Measurements from ENCODE around the gene SNORC. TPM values are rescaled to one million over a fixed set of nuclear protein-coding genes. Genes with fewer than 3 reads are reported as not detected.

SNORC gene
- polyA plus RNA-seq, 1 donor (not counting 4 experiments of a cell fraction or from before 2014, with no cell fraction given): 0.66 TPM

DNA sequence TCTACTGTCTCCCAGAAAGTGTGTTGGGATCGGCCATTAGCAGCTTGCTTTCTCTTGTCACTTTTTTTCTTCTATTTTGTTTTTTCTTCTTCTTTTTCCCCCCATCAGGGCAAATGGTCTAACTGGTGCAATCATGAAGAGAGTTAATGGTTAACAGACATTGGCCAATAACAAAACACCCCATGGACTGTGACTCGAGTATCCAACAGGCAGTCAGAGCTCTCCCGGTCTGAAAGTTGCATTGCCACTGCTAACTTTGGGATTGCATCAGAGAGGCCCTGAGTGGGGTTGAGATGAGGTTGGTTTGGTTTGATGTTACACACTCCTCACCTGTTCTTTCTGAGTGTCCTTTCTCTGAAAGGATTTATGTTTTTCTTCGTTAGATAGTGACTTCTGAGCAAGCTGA is 12.9 kb upstream of the SNORC start:
- Histone ChIP-seq H4K20me1 (ENCODE audit: control insufficient read depth, extremely low read depth, insufficient read depth, low read length) (no peaks in the 10 kb centered on the region), H3K27me3 (ENCODE audit: control insufficient read depth, extremely low read depth, insufficient read depth, low read length) (no peaks in the 10 kb centered on the region), H3K9me3 (ENCODE audit: control insufficient read depth, low read depth, low read length) (no peaks in the 10 kb centered on the region), H3K79me2 (ENCODE audit: control insufficient read depth, insufficient read depth, low read length) (no peaks in the 10 kb centered on the region), H3K27ac (ENCODE audit: control insufficient read depth, insufficient read depth, low read length) (peak overlapping the region; percentile 55), H3K4me3 (ENCODE audit: control insufficient read depth in 2 of 3, extremely low read depth in 1 of 3, insufficient read depth in 2 of 3, low read depth in 1 of 3, low read length in 3 of 3) (no peak overlapping the region), H3K9me1 (ENCODE audit: control insufficient read depth, extremely low read depth, insufficient read depth, low read length) (no peaks in the 10 kb centered on the region), H3K9ac (ENCODE audit: control insufficient read depth, extremely low read depth, insufficient read depth, low read length) (no peak overlapping the region), H3K36me3 (ENCODE audit: control insufficient read depth in 2 of 2, extremely low read depth in 1 of 2, insufficient read depth in 2 of 2, low read length in 2 of 2) (peaks cover 13 to 28% of the 10 kb centered on the region in 2 experiments), H2AFZ (ENCODE audit: control insufficient read depth, low read length) (no peak overlapping the region), H3K4me2 (ENCODE audit: control insufficient read depth, extremely low read depth, insufficient read depth, low read depth, low read length) (no peak overlapping the region), H3K4me1 (ENCODE audit: control insufficient read depth, extremely low read depth, insufficient read depth, low read length) (peaks cover 17% of the 10 kb centered on the region)
- dilution Hi-C loops (cut with MboI; ENCODE audit: extremely low pct_ligation_motif_present, low sequenced_read_pairs): loop anchor here (25.0 kb wide), 1 partner anchor 380 kb away; no protein-coding TSS in a partner anchor
- no peak for FAIRE-seq
- no peak for DNase-seq (ENCODE audit: low read depth, low spot score)
- TF ChIP-seq, protein P1, sequence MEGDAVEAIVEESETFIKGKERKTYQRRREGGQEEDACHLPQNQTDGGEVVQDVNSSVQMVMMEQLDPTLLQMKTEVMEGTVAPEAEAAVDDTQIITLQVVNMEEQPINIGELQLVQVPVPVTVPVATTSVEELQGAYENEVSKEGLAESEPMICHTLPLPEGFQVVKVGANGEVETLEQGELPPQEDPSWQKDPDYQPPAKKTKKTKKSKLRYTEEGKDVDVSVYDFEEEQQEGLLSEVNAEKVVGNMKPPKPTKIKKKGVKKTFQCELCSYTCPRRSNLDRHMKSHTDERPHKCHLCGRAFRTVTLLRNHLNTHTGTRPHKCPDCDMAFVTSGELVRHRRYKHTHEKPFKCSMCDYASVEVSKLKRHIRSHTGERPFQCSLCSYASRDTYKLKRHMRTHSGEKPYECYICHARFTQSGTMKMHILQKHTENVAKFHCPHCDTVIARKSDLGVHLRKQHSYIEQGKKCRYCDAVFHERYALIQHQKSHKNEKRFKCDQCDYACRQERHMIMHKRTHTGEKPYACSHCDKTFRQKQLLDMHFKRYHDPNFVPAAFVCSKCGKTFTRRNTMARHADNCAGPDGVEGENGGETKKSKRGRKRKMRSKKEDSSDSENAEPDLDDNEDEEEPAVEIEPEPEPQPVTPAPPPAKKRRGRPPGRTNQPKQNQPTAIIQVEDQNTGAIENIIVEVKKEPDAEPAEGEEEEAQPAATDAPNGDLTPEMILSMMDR (optimal IDR thresholded peaks at IDR 0.05 in 1 of 3, IDR thresholded peaks at IDR 0.05 in 1 of 3, conservative IDR thresholded peaks at IDR 0.05 in 1 of 3; ENCODE audit: extremely low read depth in 1 of 3, insufficient read depth in 2 of 3, low read length in 3 of 3): no peak
- no peak for TF ChIP-seq EZH2 (IDR thresholded peaks at IDR 0.05; ENCODE audit: low read length)

DNA sequence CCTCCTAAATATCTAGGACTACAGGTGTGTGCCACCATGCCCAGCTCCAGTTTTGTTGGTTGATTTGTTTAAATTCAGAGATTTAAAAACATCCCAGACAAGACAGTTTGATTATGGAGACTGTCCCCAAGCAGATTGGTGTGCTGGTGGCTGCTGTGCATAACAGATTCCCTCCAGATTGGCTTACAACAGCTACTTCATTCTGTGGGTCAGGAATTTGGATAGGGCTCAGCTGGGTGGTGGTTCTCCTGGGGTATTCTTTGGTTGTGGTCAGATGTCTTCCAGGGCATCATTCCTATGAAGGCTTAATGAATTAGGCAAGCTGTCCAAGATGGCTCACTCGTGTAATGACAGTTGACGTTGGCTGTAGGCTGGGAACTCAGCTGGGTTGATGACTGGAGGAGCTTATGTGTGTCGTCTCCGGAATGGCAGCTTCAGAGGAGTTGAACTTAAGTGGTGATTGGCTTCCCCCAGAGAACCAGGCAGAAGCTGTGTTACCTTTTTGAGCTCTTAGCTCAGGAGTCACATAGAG is 10.6 kb upstream of the SNORC start:
- Histone ChIP-seq H3K9me1 (ENCODE audit: control insufficient read depth, extremely low read depth, insufficient read depth, low read length) (no peaks in the 10 kb centered on the region), H3K79me2 (ENCODE audit: control insufficient read depth, insufficient read depth, low read length) (no peaks in the 10 kb centered on the region), H2AFZ (ENCODE audit: control insufficient read depth, low read length) (no peak overlapping the region), H3K9me3 (ENCODE audit: control insufficient read depth, low read depth, low read length) (no peaks in the 10 kb centered on the region), H3K27ac (ENCODE audit: control insufficient read depth, insufficient read depth, low read length) (no peak overlapping the region), H3K36me3 (ENCODE audit: control insufficient read depth in 2 of 2, extremely low read depth in 1 of 2, insufficient read depth in 2 of 2, low read length in 2 of 2) (peaks cover 13 to 28% of the 10 kb centered on the region in 2 experiments), H4K20me1 (ENCODE audit: control insufficient read depth, extremely low read depth, insufficient read depth, low read length) (no peaks in the 10 kb centered on the region), H3K9ac (ENCODE audit: control insufficient read depth, extremely low read depth, insufficient read depth, low read length) (no peak overlapping the region), H3K4me3 (ENCODE audit: control insufficient read depth in 2 of 3, extremely low read depth in 1 of 3, insufficient read depth in 2 of 3, low read depth in 1 of 3, low read length in 3 of 3) (no peak overlapping the region), H3K4me1 (ENCODE audit: control insufficient read depth, extremely low read depth, insufficient read depth, low read length) (peaks cover 8% of the 10 kb centered on the region), H3K27me3 (ENCODE audit: control insufficient read depth, extremely low read depth, insufficient read depth, low read length) (no peaks in the 10 kb centered on the region), H3K4me2 (ENCODE audit: control insufficient read depth, extremely low read depth, insufficient read depth, low read depth, low read length) (no peak overlapping the region)
- dilution Hi-C loops (cut with MboI; ENCODE audit: extremely low pct_ligation_motif_present, low sequenced_read_pairs): loop anchor here (25.0 kb wide), 1 partner anchor 378 kb away; no protein-coding TSS in a partner anchor
- FAIRE-seq (no peak), DNase-seq (ENCODE audit: low read depth, low spot score) (no peak)
- TF ChIP-seq, protein P1 (optimal IDR thresholded peaks at IDR 0.05 in 1 of 3, IDR thresholded peaks at IDR 0.05 in 1 of 3, conservative IDR thresholded peaks at IDR 0.05 in 1 of 3; ENCODE audit: extremely low read depth in 1 of 3, insufficient read depth in 2 of 3, low read length in 3 of 3): no peak
- no peak for TF ChIP-seq EZH2 (IDR thresholded peaks at IDR 0.05; ENCODE audit: low read length)
